Retinal pigment epithelial cell (primary cell): ENCODE results near the gene PDE3A.

Experiments used
- DNase-seq: peaks from one replicate; pipeline ENCODE4 v3.0.0-alpha.2; 2010; ENCODE audit warnings: low read depth
- H3K4me3 ChIP-seq: 2 replicates; pipeline ENCODE4 v1.5.1; 2011; ENCODE audit warnings: mild to moderate bottlenecking, low read length, control low read depth, moderate library complexity
- CTCF ChIP-seq: conservative IDR thresholded peaks from 2 replicates; pipeline ENCODE4 v1.5.1; 2011; ENCODE audit warnings: low read depth, low read length, control low read depth, inconsistent platforms

Gene PDE3A

GRCh38 chr12:20475542-20475941 lies 107.2 kb downstream of the PDE3A start:
- no peak overlapping the region for H3K4me3 ChIP-seq
- no peak for TF ChIP-seq CTCF

GRCh38 chr12:20476551-20476950 lies 108.2 kb downstream of the PDE3A start:
- H3K4me3 ChIP-seq: no peak overlapping the region
- no peak for DNase-seq
- TF ChIP-seq CTCF: no peak

More at GRCh38 chr12:20475542-20475941, 107.2 kb downstream of the PDE3A start:
- no peak for DNase-seq

GRCh38 chr12:20477255-20477654 lies 108.9 kb downstream of the PDE3A start:
- no peak for TF ChIP-seq CTCF
- no peak for DNase-seq
- H3K4me3 ChIP-seq: no peak overlapping the region

- DNase-seq: no peak
- no peak overlapping the region for H3K4me3 ChIP-seq
- no peak for TF ChIP-seq CTCF
These were observed 109.3 kb downstream of the PDE3A start for GRCh38 chr12:20477672-20478071.

- DNase-seq: no peak
- H3K4me3 ChIP-seq: no peak overlapping the region
- no peak for TF ChIP-seq CTCF
These were observed 114.2 kb downstream of the PDE3A start for GRCh38 chr12:20482491-20483054.

- H3K4me3 ChIP-seq: no peak overlapping the region
- DNase-seq: no peak
- TF ChIP-seq CTCF: no peak
These were observed 115.4 kb downstream of the PDE3A start for GRCh38 chr12:20483776-20484175.

GRCh38 chr12:20486233-20486632 lies 117.9 kb downstream of the PDE3A start:
- no peak for DNase-seq
- no peak for TF ChIP-seq CTCF
- H3K4me3 ChIP-seq: no peak overlapping the region
